SH-SY5Y (cell line): Measurements from ENCODE around the gene RBM18.

Experiments
- GATA2 ChIP-seq: IDR thresholded peaks from 2 replicates; pipeline ENCODE4 v1.6.1; 2011; ENCODE audit warnings: mild to moderate bottlenecking, low read depth, low read length
- GATA3 ChIP-seq: IDR thresholded peaks from 2 replicates; pipeline ENCODE4 v1.6.1; 2011; ENCODE audit warnings: low read depth, mild to moderate bottlenecking, low read length, moderate library complexity

- TF ChIP-seq GATA2 = no peak
- no peak for TF ChIP-seq GATA3
Observed at GRCh38 chr9:122246666-122247065, 18.0 kb downstream of the RBM18 start.
